ENCODE measurements around the gene CDK18. TPM values are rescaled to one million over a fixed set of nuclear protein-coding genes. Genes with fewer than 3 reads are reported as not detected.
A peak's percentile ranks its signal among the peaks of the same experiment; 100 is the strongest.
"Not testable (repeated sequence)": the region's sequence is repeated elsewhere in the genome, so short reads cannot be mapped to it uniquely, and the experiment has no call there.

Gene CDK18
- total and polyA plus RNA-seq, 5 experiments from 2014 or later: 0.32 to 6.1 (median 1.3) TPM

DNA sequence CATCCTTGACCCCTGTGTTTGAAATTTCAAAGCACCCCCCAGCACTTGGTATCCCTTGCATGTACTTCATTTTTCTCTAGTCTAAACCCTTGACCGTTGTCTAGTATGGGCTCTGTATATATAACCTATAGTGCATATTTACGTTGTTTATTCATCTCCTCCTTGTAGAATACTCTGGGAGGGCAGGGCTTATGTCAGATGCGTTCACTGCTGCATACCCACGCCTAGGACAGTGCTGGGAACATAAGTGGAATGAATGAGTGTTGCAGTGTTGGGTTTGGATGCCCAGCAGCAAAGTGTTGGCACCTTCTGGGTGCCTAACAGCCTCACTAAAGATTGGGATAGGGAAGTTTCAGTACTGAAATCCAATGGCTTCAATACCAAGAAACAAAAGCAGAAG is 31.0 kb upstream of the CDK18 start:
- H3K36me3 Mint-ChIP-seq: peaks cover 0 to 13% (median 5%) of the 10 kb centered on the region in 3 donors
- peaks cover 4 to 15% (median 7%) of the 10 kb centered on the region in 4 donors for H3K4me1 Mint-ChIP-seq
- DNase-seq (no peak), ATAC-seq (no peak)
- POLR2A ChIA-PET: no interaction called here
- no peak overlapping the region for H3K4me3 Mint-ChIP-seq
- peaks cover 4 to 23% (median 18%) of the 10 kb centered on the region in 9 donors for H3K9me3 Mint-ChIP-seq
- H3K27me3 Mint-ChIP-seq: peaks cover 17 to 59% (median 43%) of the 10 kb centered on the region in 5 donors
- H3K27ac Mint-ChIP-seq: no peak overlapping the region

DNA sequence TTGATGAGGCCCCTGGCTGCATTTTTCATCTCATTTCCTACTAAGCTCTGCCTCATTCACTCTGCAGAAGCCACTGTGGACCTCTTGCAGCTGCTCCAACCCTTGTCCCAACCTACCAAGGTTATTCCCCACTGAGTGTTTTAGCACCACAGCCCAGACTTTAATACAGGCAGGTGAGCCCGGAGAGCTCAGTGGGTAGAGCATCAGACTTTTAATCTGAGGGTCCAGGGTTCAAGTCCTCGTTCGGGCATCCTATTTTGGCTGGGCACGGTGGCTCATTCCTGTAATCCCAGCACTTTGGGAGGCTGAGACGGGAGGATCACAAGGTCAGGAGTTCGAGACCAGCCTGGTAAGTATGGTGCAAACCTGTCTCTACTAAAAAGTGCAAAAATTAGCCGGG is 30.5 kb upstream of the CDK18 start:
- Mint-ChIP-seq H3K36me3 (peaks cover 0 to 13% (median 5%) of the 10 kb centered on the region in 3 donors), H3K9me3 (peaks cover 4 to 23% (median 18%) of the 10 kb centered on the region in 9 donors), H3K4me3 (no peak overlapping the region), H3K27me3 (peaks cover 17 to 54% (median 41%) of the 10 kb centered on the region in 5 donors), H3K4me1 (peaks cover 4 to 15% (median 7%) of the 10 kb centered on the region in 4 donors), H3K27ac (peak overlapping the region in 1 of 10 donors; percentile 71)
- ATAC-seq: no peak
- no peak for DNase-seq
- POLR2A ChIA-PET: interaction anchor here (0.6 kb wide), 2 partner anchors 188 to 958 kb away, joined by 3 read pairs; no protein-coding TSS in a partner anchor

DNA sequence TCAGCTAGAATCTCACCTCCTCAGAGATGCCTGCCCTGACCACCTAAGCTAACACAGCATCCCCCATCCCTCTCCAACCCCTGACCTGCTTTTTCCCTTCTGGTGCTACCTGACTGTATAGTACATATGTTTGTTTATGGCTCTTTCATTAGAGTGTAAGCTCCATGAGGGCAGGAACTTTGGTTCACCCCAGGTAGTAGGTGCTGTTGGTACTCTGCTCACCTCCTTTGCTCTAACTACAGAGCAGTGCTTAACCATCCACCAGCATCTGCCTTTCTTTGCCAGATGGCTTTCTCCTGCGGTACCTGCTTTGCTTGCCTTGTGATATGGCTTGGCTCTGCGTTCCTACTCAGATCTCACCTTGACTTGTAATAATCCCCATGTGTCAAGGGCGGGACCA is 29.9 kb upstream of the CDK18 start:
- H3K4me1 Mint-ChIP-seq: peaks cover 5 to 19% (median 9%) of the 10 kb centered on the region in 4 donors
- no peak overlapping the region for H3K4me3 Mint-ChIP-seq
- H3K9me3 Mint-ChIP-seq: peaks cover 4 to 23% (median 18%) of the 10 kb centered on the region in 9 donors
- POLR2A ChIA-PET: interaction anchor here (0.6 kb wide), 2 partner anchors 189 to 959 kb away, joined by 3 read pairs; no protein-coding TSS in a partner anchor
- no peak for ATAC-seq
- peak overlapping the region in 1 of 10 donors; percentile 47 for H3K27ac Mint-ChIP-seq
- H3K27me3 Mint-ChIP-seq: peaks cover 16 to 50% (median 36%) of the 10 kb centered on the region in 5 donors
- peaks cover 0 to 13% (median 5%) of the 10 kb centered on the region in 3 donors for H3K36me3 Mint-ChIP-seq
- DNase-seq: no peak

DNA sequence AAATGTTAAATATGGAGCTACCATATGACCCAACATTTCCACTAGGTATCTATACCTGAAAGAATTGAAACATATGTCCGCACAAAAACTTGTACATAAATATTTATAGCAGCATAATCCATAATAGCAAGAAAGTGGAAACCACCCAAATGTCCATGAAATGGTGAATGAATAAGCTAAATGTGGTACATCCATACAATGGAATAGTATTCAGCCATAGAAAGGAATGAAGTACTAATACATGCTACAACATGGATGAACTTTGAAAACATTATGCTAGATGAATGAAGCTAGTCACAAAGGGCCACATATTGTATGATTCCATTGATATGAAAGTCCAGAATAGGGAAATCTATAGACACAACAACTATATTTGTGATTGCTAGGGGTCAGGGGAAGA is 28.6 kb upstream of the CDK18 start:
- Mint-ChIP-seq H3K36me3 (peaks cover 0 to 13% (median 5%) of the 10 kb centered on the region in 3 donors), H3K9me3 (peaks cover 4 to 23% (median 18%) of the 10 kb centered on the region in 9 donors), H3K27ac (no peak overlapping the region), H3K27me3 (peaks cover 18 to 51% (median 39%) of the 10 kb centered on the region in 5 donors), H3K4me3 (no peak overlapping the region), H3K4me1 (peaks cover 17 to 31% (median 20%) of the 10 kb centered on the region in 4 donors)
- ATAC-seq (no peak), DNase-seq (no peak)
- POLR2A ChIA-PET: no interaction called here

DNA sequence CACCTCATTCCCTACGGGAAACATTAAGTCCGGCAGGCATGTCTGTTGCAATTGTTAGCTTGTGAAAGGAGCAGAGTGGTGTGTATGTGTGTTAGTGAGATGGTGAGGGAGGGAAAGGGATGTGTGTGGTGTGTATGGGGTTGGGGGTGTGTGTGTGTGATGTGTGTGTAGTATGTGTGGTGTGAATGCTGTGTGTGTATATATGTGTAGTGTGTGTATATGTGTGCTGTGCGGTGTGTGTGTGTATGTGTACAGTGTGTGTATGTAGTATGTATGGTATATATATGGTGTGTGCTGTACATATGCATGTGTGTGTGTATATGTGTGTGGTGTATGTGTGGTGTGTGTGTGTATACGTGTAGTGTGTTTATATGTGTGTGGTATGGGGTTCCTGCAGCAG is 27.8 kb upstream of the CDK18 start:
- Mint-ChIP-seq H3K4me3 (no peak overlapping the region), H3K36me3 (peaks cover 0 to 13% (median 5%) of the 10 kb centered on the region in 3 donors), H3K4me1 (peaks cover 23 to 39% (median 27%) of the 10 kb centered on the region in 4 donors), H3K27me3 (peaks cover 14 to 54% (median 38%) of the 10 kb centered on the region in 5 donors), H3K27ac (no peak overlapping the region), H3K9me3 (peaks cover 4 to 23% (median 18%) of the 10 kb centered on the region in 9 donors)
- ATAC-seq (no peak), DNase-seq (no peak)
- POLR2A ChIA-PET: no interaction called here

DNA sequence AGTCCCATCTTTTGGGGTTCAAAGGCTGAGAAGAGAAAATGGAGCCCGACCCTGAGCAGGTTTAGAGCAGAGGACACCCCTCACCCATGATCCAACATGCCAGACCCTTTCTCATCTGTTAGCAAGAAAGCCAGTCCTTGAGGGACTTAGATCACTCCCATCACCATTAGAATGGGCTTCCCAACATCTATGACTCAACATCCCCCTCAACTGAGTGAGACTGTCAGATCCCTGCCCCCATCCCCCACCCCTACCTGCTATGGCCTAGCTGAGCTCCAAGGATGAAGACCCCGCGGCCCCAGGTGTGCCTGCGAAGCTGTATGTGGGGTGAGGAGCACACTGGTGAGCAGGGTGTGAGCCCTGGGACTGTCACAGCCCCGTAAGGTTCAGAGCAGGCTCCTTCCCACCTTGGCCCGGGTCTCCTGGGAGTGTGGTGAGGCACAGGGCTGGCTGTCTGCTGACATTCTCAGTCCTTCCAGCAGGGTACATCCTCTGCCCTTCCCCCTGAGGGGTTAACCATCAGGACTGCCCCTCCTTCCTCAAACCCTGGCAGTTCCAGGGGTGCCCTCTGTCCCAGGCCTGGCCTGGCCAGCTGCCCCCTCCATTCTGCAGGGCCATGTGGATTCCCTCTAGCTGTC is 27.2 kb upstream of the CDK18 start:
- Mint-ChIP-seq H3K27me3 (peaks cover 14 to 52% (median 33%) of the 10 kb centered on the region in 5 donors), H3K4me1 (peaks cover 24 to 43% (median 33%) of the 10 kb centered on the region in 4 donors), H3K4me3 (no peak overlapping the region), H3K27ac (no peak overlapping the region), H3K36me3 (peaks cover 0 to 13% (median 5%) of the 10 kb centered on the region in 3 donors), H3K9me3 (peaks cover 4 to 23% (median 18%) of the 10 kb centered on the region in 9 donors)
- POLR2A ChIA-PET: no interaction called here
- ATAC-seq (no peak), DNase-seq (no peak)

DNA sequence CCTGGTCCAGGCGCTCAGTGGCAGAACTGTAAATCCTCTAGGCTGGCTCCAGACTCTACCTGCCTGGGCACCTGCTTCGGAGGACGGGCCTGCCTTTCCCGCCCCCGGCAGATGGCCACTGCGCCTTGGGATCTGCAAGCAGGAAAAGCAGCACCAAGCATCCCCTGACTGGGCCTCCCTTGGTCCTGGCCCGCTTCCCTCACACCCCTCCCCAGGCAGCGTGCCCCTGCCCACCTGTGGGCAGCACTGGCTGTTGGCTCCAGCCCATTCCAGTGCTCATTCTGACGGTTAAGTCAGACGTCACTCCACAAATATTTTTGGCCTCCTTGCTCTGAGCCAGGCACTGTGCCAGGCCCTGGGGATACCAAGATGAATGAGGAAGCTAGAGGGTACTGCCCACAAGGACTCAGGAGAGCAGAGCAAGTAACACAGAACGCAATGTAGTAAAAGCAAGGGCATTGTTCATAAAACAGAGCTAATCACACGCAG is 26.7 kb upstream of the CDK18 start:
- peaks cover 18 to 39% (median 31%) of the 10 kb centered on the region in 4 donors for H3K4me1 Mint-ChIP-seq
- H3K4me3 Mint-ChIP-seq: no peak overlapping the region
- peaks cover 0 to 13% (median 5%) of the 10 kb centered on the region in 3 donors for H3K36me3 Mint-ChIP-seq
- H3K9me3 Mint-ChIP-seq: peaks cover 4 to 23% (median 18%) of the 10 kb centered on the region in 9 donors
- no peak for DNase-seq
- peaks cover 11 to 51% (median 28%) of the 10 kb centered on the region in 5 donors for H3K27me3 Mint-ChIP-seq
- no peak for ATAC-seq
- no peak overlapping the region for H3K27ac Mint-ChIP-seq
- POLR2A ChIA-PET: interaction anchor here (1.3 kb wide), 1 partner anchor 37 kb away, joined by 4 read pairs; no protein-coding TSS in a partner anchor

DNA sequence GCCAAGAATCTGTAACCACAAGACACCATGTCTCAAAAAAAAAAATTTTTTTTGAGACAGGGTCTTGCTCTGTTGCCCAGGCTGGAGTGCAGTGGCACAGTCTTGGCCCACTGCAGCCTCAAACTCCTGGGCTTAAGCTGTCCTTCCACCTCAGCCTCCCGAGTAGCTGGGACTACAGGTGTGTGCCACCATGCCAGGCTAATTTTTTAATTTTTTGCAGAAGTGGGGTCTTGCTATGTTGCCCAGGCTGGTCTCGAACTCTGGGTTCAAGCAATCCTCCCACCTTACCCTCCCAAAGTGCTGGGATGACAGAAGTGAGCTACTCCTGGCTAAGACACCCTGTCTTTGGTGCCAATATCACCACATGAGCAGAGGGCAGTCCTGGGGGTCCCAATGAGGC is 25.5 kb upstream of the CDK18 start:
- Mint-ChIP-seq H3K27ac (peak overlapping the region in 1 of 10 donors; percentile 15), H3K9me3 (peaks cover 4 to 21% (median 16%) of the 10 kb centered on the region in 9 donors), H3K36me3 (peaks cover 0 to 13% (median 5%) of the 10 kb centered on the region in 3 donors), H3K27me3 (peaks cover 14 to 51% (median 32%) of the 10 kb centered on the region in 5 donors), H3K4me1 (peaks cover 16 to 40% (median 35%) of the 10 kb centered on the region in 4 donors)
- H3K4me3 Mint-ChIP-seq, ATAC-seq, DNase-seq: not testable (repeated sequence)
- POLR2A ChIA-PET: interaction anchor here (1.3 kb wide), 1 partner anchor 38 kb away, joined by 4 read pairs; no protein-coding TSS in a partner anchor

DNA sequence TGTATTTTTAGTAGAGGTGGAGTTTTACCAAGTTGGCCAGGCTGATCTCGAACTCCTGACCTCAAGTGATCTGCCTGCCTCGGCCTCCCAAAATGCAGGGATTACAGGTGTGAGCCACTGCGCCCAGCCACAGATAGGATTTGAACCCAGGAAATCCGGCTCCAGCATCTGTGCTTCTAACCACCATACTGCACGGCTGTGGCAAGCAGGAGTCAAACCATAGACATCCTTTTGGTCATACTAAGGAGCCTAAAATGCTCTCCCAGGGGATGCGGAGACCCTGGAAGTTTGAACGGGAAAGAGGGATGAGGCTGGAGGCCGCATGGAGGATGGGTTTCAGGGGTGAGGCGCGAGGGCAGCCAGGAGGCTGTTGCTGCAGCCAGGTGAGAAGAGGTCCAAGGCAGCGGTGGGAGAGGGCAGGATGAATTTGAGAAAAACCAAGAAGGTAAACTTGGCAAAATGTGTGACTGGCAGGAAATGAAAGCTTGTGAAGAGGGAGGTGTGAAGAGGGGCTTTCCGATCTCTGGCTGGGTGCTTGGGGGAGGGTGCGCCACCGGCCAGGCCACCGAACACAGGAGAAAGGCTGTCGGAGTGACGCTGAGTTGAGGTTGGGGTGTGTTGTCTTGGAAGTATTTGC is 24.0 kb upstream of the CDK18 start:
- ATAC-seq: peak; percentile 77 to 88
- Mint-ChIP-seq H3K27me3 (peaks cover 12 to 45% (median 29%) of the 10 kb centered on the region in 5 donors), H3K4me1 (peaks cover 18 to 46% (median 41%) of the 10 kb centered on the region in 4 donors), H3K36me3 (peaks cover 0 to 4% (median 0%) of the 10 kb centered on the region in 3 donors), H3K4me3 (peak overlapping the region; percentile 43 to 79 (median 64)), H3K27ac (peak overlapping the region; percentile 41 to 92 (median 82)), H3K9me3 (peaks cover 3 to 10% (median 7%) of the 10 kb centered on the region in 9 donors)
- POLR2A ChIA-PET: interaction anchor here (0.8 kb wide), 1 partner anchor 46 kb away, joined by 3 read pairs; no protein-coding TSS in a partner anchor
- DNase-seq: peak in 9 of 10 donors; percentile 27 to 74 (median 56)

DNA sequence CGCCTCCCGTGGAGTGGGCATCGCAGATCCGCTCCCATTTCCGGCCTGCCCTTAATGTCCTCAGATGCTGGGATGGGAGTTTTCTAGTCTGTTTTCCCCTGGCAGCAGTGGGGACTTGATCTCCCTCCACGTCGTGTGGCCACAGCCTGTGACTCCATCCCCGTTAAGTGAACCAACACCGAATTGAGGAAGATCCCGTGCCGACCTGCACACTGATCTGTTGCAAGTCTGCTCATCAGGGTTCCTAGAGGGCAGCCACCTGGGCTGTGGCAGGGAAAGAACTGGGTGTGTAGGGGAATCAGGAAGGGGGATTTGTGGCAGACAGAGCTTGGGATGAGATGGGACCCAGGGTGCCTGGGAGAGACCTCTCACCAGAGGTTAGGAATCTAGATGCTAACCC is 23.3 kb upstream of the CDK18 start:
- POLR2A ChIA-PET: no interaction called here

DNA sequence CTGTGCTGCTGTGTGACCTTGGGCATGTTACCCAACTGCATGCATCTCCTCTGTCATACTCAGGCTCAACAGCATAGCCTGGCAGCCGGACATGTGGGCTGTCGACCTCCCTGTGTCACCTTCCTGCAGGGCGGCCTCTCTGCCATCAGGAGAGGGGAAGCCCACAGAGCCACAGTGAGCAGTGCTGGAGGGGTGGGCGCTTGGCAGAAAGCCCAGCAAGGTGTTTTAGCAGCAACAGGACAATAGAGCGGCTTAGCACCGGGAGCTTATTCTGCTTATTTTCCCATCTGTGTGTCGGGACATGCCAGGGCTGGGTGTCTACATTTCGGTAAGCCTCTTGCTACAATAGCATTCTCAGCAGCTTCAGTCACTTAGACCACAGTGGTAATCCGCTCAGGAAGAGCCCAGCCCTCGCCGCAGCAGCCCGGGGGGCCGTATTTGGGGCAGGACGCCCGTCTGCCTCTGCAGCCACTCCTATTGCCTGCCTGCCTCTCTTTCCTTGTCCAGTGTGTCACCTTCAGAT is 22.8 kb upstream of the CDK18 start:
- DNase-seq (no peak), ATAC-seq (peak in 1 of 2 donors; percentile 20)
- peaks cover 16 to 48% (median 25%) of the 10 kb centered on the region in 5 donors for H3K27me3 Mint-ChIP-seq
- H3K27ac Mint-ChIP-seq: peak overlapping the region; percentile 41 to 93 (median 78)
- H3K4me1 Mint-ChIP-seq: peaks cover 22 to 49% (median 45%) of the 10 kb centered on the region in 4 donors
- H3K36me3 Mint-ChIP-seq: no peaks in the 10 kb centered on the region
- POLR2A ChIA-PET: no interaction called here
- peak overlapping the region in 9 of 10 donors; percentile 37 to 76 (median 54) for H3K4me3 Mint-ChIP-seq
- peaks cover 0 to 1% (median 0%) of the 10 kb centered on the region in 9 donors for H3K9me3 Mint-ChIP-seq

More for the DNA sequence above, 23.3 kb upstream of the CDK18 start:
- Mint-ChIP-seq H3K27ac (peak overlapping the region; percentile 41 to 93 (median 78)), H3K4me1 (peaks cover 22 to 49% (median 45%) of the 10 kb centered on the region in 4 donors), H3K36me3 (no peaks in the 10 kb centered on the region), H3K4me3 (peak overlapping the region in 9 of 10 donors; percentile 2 to 76 (median 53)), H3K9me3 (peaks cover 0 to 3% (median 0%) of the 10 kb centered on the region in 9 donors), H3K27me3 (peaks cover 16 to 49% (median 25%) of the 10 kb centered on the region in 5 donors)
- DNase-seq (no peak), ATAC-seq (no peak)

DNA sequence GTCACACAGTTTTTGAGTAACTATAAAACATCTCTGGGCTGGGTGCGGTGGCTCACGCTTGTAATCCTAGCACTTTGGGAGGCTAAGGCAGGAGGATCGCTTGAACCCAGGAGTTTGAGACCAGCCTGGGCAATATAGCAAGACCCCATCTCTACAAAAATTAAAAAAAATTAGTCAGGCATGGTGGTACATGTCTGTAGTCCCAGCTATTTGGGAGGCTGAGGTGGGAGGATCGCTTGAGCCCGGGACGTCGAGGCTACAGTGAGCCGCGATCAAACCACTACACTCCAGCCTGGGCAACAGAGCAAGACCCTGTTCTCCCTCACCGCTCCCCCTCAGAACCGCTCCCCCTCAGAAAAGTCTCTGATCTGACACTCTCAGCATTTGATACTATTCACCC is 21.9 kb upstream of the CDK18 start:
- Mint-ChIP-seq H3K4me3 (peak overlapping the region in 3 of 10 donors; percentile 12 to 47 (median 26)), H3K4me1 (peaks cover 22 to 49% (median 45%) of the 10 kb centered on the region in 4 donors), H3K27ac (peak overlapping the region in 3 of 10 donors; percentile 3 to 86 (median 22)), H3K27me3 (peaks cover 17 to 50% (median 24%) of the 10 kb centered on the region in 5 donors)
- POLR2A ChIA-PET, H3K36me3 Mint-ChIP-seq, DNase-seq, H3K9me3 Mint-ChIP-seq, ATAC-seq: not testable (repeated sequence)

All from naive thymus-derived CD8-positive, alpha-beta T cell (primary cell).